Measurements from ENCODE around the gene CRTC2.

CRTC2 gene

DNA sequence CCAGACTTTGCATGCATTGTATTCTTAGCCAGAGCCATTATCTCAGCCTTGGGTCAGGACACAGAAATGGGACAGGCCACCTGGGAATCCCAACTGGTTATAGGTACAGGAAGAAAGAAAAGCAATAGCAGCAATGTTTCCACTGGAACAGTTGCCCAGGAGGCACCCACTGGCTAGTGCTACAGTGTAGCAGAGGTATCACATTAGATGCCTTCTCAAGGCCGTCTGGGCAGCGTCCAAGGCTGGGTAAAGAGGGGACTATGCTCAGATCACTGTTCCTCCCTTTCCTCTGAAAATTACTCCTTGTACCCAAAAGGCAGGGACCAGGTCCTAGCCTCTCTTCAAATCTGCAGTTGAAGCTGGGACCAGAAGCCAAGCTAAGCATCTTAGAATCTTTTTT lies 11.9 kb upstream of the CRTC2 start:
- DNase-seq: no peak

DNA sequence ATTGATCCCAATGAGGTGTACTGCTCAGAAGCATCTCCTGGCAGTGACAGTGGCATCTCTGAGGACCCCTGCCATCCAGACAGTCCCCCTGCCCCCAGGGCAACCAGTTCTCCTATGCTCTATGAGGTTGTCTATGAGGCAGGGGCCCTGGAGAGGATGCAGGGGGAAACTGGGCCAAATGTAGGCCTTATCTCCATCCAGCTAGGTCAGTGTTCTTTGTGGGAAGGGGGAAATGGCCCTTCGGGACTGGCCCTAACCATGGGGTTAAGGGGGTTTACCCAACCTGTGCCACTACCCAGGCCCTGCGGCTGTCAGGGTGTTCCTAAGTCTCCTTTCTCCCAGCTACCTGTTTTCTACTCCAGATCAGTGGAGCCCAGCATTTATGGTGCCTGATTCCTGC lies 10.6 kb upstream of the CRTC2 start:
- no peak for DNase-seq

DNA sequence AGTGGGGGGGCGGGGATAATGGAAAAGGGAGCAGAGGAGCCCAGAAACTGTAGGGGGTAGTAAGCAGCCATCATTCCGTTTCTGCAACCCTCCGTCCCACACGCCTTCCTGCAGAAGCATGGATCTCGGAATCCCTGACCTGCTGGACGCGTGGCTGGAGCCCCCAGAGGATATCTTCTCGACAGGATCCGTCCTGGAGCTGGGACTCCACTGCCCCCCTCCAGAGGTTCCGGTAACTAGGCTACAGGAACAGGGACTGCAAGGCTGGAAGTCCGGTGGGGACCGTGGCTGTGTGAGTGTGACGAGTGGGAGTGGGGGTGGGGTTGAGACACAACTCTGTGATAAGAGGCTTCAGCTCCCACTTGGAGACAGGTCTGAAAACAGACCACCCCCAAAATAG lies 10.0 kb upstream of the CRTC2 start:
- DNase-seq: no peak

DNA sequence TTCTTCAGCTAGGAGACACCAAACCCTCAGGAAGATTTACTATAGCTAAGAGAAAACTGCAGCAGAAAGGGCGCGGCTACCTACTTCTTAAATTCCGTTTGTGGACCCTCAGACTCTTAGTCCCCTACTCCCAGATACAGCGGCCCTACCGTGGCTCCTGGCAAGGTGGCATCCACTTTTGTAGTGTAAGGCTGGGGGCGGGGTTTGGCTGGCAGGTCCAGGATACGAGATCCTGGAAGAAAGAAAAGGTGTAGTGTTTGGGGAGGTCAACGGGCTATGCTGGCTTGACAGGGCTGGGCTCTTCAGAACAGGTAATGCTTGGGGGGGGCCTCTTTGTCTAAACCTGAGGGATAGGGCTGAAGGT lies 9.6 kb upstream of the CRTC2 start:
- no peak for DNase-seq

DNA sequence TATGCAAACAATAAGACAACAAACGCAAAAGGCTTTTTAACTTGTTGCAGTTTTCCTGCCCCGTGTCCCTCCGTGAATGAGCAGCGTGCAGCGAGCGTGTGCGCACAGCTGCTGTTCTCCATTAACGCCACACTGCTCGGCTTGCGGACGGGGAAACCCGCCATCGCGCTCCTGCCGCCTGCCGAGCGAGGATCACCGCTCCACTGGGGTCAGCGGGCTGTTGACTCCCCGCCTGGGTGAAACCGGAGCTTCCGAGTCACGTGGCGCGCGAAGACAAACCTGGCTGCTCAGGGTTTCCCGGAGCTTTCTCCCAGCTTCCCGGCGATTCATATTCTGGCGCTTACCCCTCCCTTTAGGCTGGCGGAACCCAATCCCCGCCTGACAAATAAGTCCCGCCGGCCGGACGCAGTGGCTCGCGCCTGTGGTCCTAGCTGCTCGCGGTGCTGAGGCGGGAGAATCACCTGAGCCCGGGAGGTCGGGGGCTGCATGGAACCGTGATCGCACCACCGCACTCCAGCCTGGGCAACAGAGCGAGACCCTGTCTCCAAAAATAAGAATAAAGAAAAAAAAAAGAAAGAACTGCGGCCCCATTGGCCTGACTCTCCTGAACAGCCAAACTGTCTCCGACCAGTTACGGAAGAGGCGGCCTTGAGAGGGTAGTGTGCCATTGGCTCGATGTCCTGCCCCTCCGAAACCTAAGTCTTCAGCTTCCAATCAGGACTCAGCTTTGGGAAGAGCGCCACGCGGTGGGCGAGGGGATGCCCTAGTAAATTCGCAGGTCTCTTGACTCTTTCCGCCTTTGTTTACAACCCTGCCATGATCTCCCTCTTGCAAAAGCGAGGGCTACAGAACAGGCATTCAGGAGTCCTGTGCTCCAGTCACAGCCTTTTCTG lies 8.9 kb upstream of the CRTC2 start, which contains the start of gene CREB3L4:
TSS of gene CREB3L4 (plus strand) at position 796 of the 893 bp plus-strand sequence. CDS start 624 bp downstream, outside the sequence.
- peak; percentile 82 for DNase-seq

DNA sequence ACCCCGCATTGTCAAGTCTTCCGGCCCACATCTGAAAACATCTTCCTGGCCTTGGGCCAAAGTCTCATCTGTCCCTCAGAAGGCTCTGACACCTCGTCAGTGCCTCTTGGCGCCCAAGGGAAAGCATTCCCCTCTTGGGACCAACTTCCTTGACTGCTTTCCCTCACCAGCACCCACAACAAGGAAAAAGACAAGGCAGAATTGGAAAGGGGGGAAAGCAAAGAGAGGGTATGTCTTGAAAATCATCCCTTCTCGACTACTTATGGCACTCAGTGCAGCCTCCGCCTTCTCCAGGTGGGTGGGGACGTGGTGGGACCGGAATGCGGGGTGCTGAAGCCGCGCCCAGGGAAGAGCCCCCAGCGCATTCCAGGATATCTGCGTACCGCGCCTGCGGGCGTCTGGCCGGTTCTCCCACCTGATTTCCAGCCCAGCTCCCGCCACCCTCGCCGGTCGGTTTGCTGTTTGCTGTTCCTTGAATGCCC lies 5.5 kb upstream of the CRTC2 start:
- no peak for DNase-seq

DNA sequence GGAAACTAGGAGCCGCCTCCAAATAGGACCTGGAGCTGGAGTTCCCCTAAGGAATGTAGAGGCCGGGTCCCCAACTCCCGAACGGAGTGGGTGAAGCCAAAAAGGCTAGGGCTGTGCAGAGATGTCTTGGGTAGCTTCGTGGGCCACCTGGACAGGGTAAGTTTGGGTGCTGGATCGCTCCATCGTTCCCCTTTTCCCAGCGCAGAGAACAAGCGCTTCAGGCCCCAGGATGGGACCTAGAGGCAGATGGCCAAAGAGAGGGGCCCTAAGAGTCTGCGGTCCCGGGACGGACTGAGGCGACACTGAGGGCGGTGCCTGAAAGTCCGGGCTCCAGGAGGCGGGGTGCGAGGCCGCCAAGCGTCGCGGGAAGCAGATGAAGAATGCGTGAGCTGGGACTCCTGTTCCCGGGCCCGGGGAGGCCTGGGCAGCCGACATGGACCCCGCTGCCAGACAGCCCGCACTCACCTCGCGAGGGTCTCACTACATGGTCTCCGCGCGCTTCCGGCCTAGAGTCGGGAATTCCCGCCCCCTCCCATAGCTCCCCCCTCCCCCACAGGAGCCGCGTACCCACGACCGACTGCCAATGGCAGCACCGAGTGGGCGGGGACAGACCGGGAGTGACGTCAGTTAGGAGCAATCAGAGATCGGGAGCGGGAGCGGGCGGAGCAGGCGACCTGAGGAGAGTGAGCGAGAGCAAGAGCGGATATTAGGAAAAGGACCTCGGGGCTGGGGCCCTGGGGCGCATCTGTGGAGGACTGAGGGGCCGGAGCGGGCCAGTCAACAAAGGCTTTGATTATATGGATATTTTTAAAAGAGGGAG lies 4.8 kb upstream of the CRTC2 start, which contains the start of gene SLC39A1:
TSS of gene SLC39A1 (minus strand) at position 508 of the 820 bp plus-strand sequence. CDS start 822 bp downstream, outside the sequence.
- DNase-seq: peak; percentile 93

DNA sequence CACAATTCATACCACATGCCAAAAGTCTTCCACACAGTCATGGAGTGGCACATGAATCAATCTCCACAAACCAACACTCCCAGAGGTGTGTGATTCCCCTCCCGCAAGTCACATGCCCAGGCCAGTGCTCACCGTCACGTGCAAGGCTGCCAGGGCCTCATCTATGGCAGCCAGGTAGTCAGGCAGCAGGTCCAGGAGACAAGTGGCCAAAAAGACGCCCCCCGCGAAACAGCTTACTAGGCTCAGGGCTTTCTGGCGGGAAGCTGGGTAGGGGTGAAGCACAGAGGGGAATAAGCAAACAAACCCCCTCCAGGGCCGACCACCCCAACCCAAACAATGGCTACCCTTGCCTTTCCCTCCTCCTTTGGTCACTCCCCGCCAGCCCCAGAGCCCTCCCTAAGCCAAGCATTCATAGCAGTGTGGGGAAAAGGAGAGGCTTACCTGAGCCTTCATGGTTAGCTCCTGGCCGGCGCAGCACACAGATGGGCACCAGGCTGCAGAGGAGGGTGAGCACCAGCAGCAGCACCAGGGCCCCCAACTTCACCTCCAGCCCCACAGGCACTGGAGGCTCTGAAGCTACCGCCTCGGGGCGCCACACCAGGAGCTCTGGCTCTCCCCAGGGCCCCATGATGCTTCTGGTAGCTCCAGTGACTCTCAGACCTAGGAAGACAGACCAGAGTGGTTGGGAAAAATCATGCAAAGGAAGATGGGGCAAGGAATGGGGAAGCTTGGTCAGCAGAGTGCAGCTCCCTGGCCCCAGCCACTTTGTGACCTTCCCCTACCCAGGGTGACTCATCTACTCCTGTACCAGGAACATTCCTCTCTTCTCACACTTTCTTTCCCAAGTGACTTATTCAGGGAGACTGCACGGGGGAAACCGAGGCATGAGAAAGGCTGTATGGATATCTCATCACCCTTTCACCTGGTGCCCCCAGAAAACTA lies 3.9 kb upstream of the CRTC2 start:
- no peak for DNase-seq

DNA sequence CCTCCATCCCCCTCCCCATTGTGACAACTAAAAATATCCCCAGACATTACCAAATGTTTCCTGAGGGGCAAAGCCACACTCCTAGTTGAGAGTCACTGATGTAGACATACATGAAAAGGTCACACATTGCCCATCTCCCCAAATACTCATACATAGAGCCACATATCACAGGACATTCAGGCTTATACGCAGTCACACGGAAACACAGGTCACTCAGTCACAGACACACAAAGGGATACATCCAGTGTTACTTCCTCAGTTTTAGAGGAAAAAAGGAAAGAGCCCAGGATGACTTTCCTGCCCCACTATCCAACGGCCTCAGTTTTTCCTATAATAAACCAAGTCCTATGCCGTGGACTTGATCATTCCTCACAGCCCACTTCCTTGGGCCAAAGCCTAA lies 3.0 kb upstream of the CRTC2 start:
- DNase-seq: no peak

DNA sequence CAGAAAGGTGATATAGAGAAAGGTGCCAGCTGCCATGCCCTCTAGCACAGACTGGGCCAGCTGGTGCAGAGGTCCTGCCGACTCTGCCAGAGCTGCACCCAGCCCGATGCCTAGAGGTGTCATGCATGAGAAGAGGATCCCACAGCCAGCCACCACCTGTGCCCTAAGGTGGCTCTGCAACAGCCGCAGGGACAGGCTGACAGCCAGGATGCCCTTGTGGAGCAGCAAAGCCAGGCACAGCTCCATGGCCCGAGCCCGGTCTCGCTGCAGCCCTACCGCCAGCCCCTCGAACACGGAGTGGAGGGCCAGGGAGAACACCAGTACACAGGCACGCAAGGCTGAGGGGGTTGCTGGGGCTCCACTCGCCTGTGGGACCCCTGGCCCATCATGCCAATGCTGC lies 1.8 kb upstream of the CRTC2 start:
- no peak for DNase-seq

DNA sequence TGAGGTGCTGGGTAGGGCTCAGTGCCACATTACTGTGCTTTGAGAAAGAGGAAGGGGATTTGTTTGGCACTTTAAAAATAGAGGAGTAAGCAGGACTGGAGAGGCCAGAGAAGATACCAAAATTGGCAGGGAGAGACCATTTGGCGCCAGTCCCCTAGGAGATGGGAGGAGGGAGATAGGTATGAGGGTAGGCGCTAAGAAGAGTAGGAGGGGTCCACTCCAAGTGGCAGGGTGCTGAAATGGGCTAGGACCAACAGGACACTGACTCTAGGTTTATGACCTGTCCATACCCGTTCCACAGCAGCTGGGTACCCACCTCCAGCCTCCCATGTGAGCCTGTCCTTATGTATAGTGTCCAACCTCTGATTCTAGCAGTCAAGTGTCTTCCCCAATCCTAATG lies 1.0 kb upstream of the CRTC2 start:
- no peak for DNase-seq

DNA sequence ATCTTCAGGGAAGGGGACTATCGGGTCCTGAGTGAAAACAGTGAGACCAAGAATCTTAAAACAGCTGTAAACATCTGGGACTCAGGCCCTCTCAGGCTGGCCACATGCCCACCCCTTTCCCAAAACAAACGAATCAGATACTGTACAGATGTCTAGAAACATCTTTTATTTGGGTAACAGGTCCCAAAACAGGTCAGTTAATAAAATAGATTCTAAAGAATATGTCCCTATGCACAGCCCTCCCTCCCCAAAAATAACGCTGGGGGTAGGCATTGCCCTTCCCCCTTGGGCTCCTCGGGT lies 499 bp upstream of the CRTC2 start:
- DNase-seq: no peak

DNA sequence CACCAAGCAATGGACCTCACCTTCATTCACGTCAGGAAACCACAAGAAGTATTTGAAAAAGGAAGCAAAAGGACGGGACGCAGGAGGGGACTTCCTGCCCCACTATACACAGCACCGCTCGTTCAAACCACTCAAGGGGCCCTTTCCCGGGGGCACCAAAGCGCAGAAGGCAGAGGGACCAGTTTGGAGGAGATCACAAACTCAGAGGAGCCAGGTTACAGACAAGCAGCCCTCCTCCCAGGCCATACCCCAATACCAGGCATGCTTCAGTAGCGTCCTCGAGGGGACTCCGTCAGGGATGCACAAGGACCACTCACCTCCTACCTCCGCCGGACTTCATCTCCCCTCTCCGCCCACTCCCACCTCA lies 685 bp downstream of the CRTC2 start:
- peak; percentile 34 for DNase-seq

DNA sequence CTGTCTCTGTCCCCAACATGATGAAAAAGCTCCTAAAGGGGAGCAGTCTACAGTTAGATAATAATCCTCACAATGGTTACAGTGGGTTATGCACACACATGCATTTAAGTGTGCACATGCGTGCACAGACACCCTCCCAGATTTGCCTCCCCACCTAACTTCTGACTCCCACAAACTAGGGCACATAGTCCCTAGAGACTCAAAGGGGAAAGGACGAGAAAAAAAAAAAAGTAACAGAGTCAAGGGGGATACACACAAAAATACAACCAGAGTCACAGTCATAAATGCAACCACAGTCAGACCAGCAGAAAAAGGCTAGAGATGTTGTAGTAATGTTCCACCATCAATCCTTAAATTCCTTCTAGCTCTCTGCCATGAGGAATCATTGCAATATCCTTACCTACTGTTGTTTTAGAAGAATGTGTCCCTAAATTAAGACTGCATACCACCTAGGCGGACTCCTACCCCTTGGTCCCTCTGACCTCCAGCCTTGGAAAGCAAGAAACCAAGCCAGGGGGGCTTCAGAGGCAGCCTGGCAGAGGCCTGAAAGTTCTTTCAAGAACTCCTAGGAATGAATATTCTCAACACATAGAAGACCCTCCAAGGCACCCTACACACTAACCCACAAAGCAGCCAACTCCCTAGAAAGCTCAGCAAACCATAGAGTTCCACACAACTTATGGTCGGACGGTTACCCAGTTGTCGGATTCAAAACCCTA lies 1.3 kb downstream of the CRTC2 start:
- no peak for DNase-seq

DNA sequence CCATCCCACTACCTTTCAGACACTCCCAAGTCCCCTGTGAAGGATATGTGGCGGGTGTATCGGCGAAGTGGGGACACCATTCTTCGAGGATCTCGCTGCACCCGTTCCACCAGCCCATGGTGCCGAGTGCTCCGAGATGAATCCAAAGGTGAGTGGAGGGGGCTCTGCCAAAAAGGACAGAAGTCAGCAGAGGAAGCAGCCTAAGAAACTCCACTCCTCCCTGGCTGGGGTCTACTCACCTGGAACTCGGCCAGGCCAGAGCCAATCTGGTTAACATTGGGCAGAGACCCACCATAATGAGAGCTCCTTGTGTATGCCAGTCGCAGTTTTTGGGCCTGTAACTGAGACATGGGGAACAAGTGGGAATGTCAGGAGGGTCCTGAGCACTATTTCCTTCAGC lies 3.6 kb downstream of the CRTC2 start:
- no peak for DNase-seq

DNA sequence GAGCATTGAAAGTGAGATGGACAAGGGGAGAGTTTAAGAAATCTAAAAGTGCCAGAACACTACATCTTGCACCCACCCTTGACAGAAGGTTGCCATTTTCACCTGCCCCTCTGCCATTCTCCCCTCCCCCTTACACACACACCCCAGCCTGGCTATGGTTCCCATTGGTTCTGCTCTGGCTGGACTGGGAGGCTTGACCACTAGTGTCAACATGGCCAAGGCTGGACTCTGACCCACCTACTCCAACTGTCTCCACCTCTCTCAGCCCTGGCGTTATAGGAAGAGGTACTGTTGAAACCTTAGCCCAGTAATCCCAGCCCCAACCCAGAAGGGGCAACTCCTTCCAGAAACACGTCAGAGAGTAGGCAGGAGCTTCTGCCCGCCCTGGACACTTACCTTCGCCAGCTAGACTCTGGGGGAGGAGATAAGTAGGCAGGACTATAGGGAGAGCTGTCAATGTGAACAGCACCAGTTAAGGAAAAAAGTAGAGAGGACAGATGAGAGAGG lies 4.5 kb downstream of the CRTC2 start:
- DNase-seq: no peak

DNA sequence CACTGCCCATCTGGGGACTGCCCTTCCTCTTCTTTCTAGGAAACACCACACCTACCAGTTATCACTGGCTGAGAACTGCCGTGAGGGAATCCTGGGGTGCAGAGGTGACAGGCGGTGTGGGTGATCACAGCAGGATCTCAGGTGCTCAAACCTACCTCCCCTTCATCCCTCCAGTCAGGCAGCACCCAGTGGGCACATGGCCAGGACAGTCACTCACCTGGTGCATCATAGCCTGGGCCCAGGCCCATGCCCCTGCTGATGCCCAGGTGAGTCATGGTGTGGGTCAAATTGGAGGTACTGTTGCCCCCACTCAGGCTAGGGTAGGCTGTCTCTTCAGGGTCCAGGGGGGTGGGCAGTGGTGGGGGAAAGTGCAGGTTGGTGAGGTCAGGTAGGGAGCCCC lies 6.6 kb downstream of the CRTC2 start:
- DNase-seq: no peak

DNA sequence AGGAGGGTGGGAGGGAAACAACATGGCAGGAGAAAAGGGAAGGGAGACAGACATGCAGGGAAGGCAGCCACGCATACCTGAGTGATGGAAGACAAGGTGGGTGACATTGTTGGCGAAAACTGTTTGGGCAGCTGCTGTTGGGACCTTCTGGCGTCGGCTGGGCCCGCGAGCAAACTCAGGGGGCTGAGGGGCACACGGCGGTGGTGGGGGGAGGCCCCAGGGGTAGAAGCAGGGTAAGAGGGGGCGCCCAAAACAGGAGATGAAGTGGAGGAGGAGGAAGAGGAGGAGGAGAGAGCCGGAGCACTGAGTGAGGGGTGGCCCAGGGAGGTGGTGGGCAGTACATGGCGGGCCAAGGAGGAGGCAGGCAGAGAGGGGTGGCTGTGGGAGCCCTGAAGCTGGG lies 7.2 kb downstream of the CRTC2 start:
- no peak for DNase-seq

DNA sequence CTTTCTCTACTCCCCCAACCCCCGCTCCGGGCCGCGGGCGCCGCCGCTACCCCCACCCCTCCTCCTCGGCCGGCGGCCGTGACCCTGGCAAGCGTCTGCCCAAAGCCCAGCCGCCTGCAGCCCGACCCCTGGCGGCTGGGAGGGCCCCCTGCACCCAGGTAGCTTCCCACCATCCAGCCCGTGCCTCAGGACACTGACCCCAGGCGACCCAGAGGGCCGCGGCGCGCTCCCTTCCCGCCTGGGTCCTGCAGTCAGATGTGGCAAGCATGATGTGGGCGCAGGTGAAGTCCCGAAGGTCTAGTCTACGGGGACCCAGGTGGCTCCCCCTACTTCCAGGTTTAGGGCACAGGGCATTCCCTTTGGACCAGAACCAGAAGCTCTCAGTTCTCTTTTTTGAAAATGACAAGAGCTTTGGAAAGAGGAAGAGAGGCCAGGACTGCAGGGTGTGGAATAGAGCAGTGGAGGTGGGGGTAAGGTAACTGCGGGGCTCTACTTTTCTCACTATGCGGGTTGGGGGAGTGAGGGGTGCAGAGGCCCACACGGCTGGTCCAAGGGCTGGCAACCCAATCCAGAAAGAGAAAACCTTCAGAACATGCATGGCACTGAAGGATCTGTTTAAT lies 11.7 kb downstream of the CRTC2 start, which contains the start of gene DENND4B:
TSS of gene DENND4B (minus strand) at position 97 of the 620 bp plus-strand sequence. CDS start 2,344 bp downstream, outside the sequence.
- peak; percentile 70 for DNase-seq

DNA sequence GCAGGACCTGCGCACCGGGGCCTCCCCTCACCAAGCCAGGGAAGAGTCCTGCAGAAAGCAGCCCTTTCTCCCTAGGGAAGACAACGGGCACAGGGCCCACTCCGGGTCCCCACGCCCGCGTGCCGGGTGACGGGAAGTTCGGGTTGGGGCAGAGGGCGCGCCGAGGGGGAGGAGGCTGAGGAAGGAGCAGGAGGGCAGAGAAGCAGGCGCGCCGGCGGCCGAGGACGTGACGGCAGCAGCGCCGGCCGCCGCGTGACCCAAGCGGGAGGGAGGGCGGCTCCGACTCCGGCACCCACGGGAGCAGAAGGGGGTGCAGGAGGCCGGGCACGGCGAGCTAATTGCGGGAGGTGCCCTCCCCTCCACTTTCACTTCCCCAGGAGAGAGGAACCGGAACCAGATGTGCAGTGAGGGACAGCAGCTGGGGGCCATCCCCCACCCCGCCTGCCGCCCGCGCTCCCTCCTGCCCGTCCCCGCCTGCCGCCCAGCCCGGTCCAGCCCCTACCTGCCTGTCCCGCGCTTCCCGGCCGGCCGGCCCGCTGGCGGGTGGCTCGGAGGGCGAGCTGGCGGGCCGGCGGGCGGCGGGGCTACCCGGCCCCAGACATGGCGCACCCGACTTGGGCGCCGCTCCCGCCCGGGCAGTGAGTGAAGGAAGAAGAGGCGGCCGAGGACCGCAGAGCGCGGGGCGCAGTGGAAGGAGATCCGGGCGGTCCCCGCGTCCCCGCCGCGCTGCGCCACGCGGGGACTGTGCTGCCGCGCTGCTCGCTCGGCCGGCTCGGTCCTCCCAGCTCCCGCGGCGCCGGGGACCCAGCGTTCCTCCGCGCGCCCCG lies 12.4 kb downstream of the CRTC2 start:
- peak; percentile 67 for DNase-seq

All from stimulated activated naive CD4-positive, alpha-beta T cell treated with Interleukin-2 at 50 U/mL for 16 hours (primary cell).